NCI-H510A treated with DMSO at 0.1 percent for 48 hours (cell line): Measurements from ENCODE around the gene VOPP1.

Source experiments
- DNase-seq: peaks from one replicate; lab custom pipeline; 2025; lab: John Stamatoyannopoulos, UW

VOPP1 gene

GRCh38 chr7:55554038-55554437, 18.3 kb downstream of the VOPP1 start:
- no peak for DNase-seq

GRCh38 chr7:55553024-55553345, 19.3 kb downstream of the VOPP1 start:
- no peak for DNase-seq

GRCh38 chr7:55552320-55553023, 19.8 kb downstream of the VOPP1 start:
- no peak for DNase-seq

GRCh38 chr7:55550841-55551537, 21.3 kb downstream of the VOPP1 start:
- no peak for DNase-seq

GRCh38 chr7:55550010-55550663, 22.2 kb downstream of the VOPP1 start:
- peak; percentile 73 for DNase-seq

- DNase-seq = no peak
Observed at GRCh38 chr7:55549457-55549856, 22.8 kb downstream of the VOPP1 start.

GRCh38 chr7:55548295-55548731, 24.0 kb downstream of the VOPP1 start:
- DNase-seq = no peak

- peak; percentile 19 for DNase-seq
Observed at GRCh38 chr7:55546814-55547213, 25.5 kb downstream of the VOPP1 start.

- DNase-seq = no peak
Observed at GRCh38 chr7:55545496-55545895, 26.8 kb downstream of the VOPP1 start.

- no peak for DNase-seq
Observed at GRCh38 chr7:55540226-55540858, 32.0 kb downstream of the VOPP1 start.

- no peak for DNase-seq
Observed at GRCh38 chr7:55539380-55539779, 32.9 kb downstream of the VOPP1 start.

GRCh38 chr7:55538538-55538937, 33.8 kb downstream of the VOPP1 start:
- no peak for DNase-seq

GRCh38 chr7:55537458-55537990, 34.8 kb downstream of the VOPP1 start:
- DNase-seq = no peak

GRCh38 chr7:55536619-55537457, 35.5 kb downstream of the VOPP1 start:
- no peak for DNase-seq

GRCh38 chr7:55535617-55536016, 36.7 kb downstream of the VOPP1 start:
- DNase-seq = no peak

- no peak for DNase-seq
Observed at GRCh38 chr7:55534916-55535590, 37.2 kb downstream of the VOPP1 start.

GRCh38 chr7:55534262-55534915, 37.9 kb downstream of the VOPP1 start:
- DNase-seq = no peak

GRCh38 chr7:55533729-55534080, 38.6 kb downstream of the VOPP1 start:
- no peak for DNase-seq

- no peak for DNase-seq
Observed at GRCh38 chr7:55533050-55533728, 39.1 kb downstream of the VOPP1 start.
